BLaER1 treated with 17β-estradiol and CSF1 and Interleukin-3, amounts not matched to agents 10 nM and 100 nM (cell line): Measurements from ENCODE around the gene LGI4.

ENCODE experiments used
- H3K27ac ChIP-seq, 11 experiments: shearing (Covaris generic); formaldehyde crosslinking; 2 replicates each; pipeline ENCODE4 v1.8.1; 2022
- H3K27me3 ChIP-seq, 11 experiments: shearing (Covaris generic); formaldehyde crosslinking; 2 replicates each; pipeline ENCODE4 v1.8.1; 2022
- H3K36me3 ChIP-seq, 11 experiments: shearing (Covaris generic); formaldehyde crosslinking; 2 replicates each; pipeline ENCODE4 v1.8.1; 2022
- H3K4me1 ChIP-seq, 10 experiments: shearing (Covaris generic); formaldehyde crosslinking; 2 replicates each; pipeline ENCODE4 v1.8.1; 2022
- H3K4me2 ChIP-seq, 11 experiments: shearing (Covaris generic); formaldehyde crosslinking; 2 replicates each; pipeline ENCODE4 v1.8.1; 2022
- H3K4me3 ChIP-seq, 10 experiments: shearing (Covaris generic); formaldehyde crosslinking; 2 replicates each; pipeline ENCODE4 v1.8.1; 2022
- H3K9ac ChIP-seq, 11 experiments: shearing (Covaris generic); formaldehyde crosslinking; 2 replicates each; pipeline ENCODE4 v1.8.1; 2022
- H3K9me3 ChIP-seq, 11 experiments: shearing (Covaris generic); formaldehyde crosslinking; replicated peaks in 1 of 11; 2 replicates each; pipeline ENCODE4 v1.8.1; 2022
- H4K20me1 ChIP-seq, 11 experiments: shearing (Covaris generic); formaldehyde crosslinking; 2 replicates each; pipeline ENCODE4 v1.8.1; 2022
- Cebpa-rat ChIP-seq, 11 experiments: shearing (Covaris generic); IDR thresholded peaks; 2 replicates each; pipeline ENCODE4 v1.8.1; 2022

The LGI4 gene

DNA sequence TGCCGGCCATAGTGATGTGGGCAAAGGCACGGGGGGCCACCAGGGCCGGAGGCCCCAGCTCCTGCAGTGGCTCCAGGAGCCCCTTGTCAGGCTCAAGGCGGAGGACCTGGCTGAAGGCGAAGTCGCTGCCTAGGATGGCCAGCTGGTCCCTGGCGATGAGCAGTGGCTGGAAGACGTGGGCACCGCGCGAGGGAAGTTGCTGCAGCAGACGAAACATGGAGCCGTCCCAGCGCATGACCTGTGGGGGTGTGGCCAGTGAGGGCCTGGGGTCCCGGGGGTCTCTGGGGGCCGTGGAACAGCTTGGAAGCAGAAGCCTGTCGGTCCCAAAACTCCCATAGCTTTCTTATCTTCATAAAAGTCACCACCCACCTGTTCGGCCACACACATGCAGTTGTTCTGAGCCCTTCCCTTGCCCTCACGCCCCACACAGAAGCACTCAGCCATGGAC lies 9.6 kb downstream of the LGI4 start:
- Histone ChIP-seq H3K9ac (no peak overlapping the region; a peak in 1 of 22 replicates), H3K27ac (no peak overlapping the region), H3K4me2 (peak overlapping the region in 9 of 11 experiments; percentile 70 to 91 (median 82); a peak in 18 of 22 replicates), H3K4me3 (no peak overlapping the region), H4K20me1 (no peaks in the 10 kb centered on the region), H3K36me3 (no peaks in the 10 kb centered on the region), H3K27me3 (no peaks in the 10 kb centered on the region; a peak in 1 of 22 replicates), H3K9me3 (no peaks in the 10 kb centered on the region), H3K4me1 (peaks cover 40 to 69% (median 64%) of the 10 kb centered on the region in 10 experiments)
- no peak for TF ChIP-seq Cebpa-rat (IDR thresholded peaks at IDR 0.05)

DNA sequence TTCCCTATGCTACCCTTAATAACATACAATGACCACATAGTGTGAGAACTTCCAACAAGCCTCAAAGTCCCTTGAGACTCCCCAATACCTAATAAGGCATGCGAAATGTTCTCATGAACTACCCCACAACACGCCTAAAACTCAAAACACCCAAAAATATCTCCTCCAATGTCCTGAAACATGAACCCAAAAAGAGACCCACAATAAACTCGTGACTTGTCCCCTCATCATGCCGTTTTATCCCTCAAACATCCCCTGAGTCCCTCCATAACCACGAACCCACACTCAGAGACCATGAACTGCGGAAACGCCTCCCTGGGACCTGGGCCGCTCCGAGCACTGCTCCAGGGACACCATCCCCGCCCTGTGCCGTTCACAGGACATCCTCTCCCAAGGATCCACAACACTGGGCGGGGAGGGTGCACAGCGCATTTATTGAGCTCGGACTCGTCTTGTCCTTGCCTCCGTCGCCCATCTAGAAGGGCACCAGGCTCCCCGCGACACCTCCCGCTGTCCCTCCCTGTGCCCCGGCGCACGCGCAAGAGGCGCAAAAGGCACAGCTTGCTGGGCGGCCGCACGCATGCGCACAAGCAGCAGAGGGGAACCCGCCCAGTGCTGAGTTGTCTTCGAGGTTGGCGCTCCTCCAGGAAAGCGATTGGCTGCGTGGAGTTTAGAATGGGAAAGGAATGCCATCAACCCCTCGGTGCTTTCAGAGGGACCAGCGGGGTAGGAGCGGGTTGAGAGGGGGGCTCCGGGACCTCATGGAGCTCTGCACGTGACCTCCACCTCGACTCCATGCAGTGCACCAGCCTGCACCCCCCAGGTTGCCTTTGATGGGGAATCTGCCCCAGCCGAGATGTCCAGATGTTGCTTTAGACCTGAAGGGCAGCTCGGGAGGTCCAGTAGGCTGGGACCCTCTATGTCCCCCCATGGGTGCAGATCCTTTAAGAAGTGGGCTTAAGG lies 10.5 kb downstream of the LGI4 start:
- Histone ChIP-seq H3K27me3 (no peaks in the 10 kb centered on the region; a peak in 1 of 22 replicates), H3K4me3 (peak overlapping the region; percentile 15 to 68 (median 56); a peak in 19 of 20 replicates), H3K27ac (peak overlapping the region in 8 of 11 experiments; percentile 26 to 56 (median 46); a peak in 13 of 22 replicates), H3K9ac (peak overlapping the region; percentile 18 to 67 (median 52); a peak in 15 of 22 replicates), H3K4me2 (peak overlapping the region; percentile 60 to 91 (median 78)), H3K36me3 (no peaks in the 10 kb centered on the region), H4K20me1 (no peaks in the 10 kb centered on the region), H3K4me1 (peaks cover 49 to 78% (median 73%) of the 10 kb centered on the region in 10 experiments), H3K9me3 (no peaks in the 10 kb centered on the region)
- TF ChIP-seq Cebpa-rat (IDR thresholded peaks at IDR 0.05) = no peak

DNA sequence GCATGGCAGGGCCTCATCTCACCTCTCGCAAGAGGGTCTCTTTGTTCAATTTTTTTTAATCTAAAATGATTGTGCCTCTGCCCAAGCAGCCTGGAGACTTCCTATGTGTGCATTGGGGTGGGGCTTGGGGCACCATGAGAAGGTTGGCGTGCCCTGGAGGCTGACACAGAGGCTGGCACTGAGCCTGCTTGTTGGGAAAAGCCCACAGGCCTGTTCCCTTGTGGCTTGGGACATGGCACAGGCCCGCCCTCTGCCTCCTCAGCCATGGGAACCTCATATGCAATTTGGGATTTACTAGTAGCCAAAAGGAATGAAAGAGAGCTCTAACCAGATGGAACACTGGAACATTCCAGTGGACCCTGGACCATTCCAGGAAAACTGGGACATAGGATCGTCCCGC lies 11.3 kb downstream of the LGI4 start:
- Histone ChIP-seq H3K9ac (peak overlapping the region in 3 of 11 experiments; percentile 11 to 63 (median 52); a peak in 3 of 22 replicates), H3K4me1 (peaks cover 57 to 86% (median 81%) of the 10 kb centered on the region in 10 experiments), H3K4me2 (peak overlapping the region; percentile 60 to 91 (median 78)), H3K9me3 (no peaks in the 10 kb centered on the region), H3K36me3 (no peaks in the 10 kb centered on the region), H3K4me3 (peak overlapping the region in 2 of 10 experiments; percentile 56 to 60; a peak in 3 of 20 replicates), H3K27me3 (no peaks in the 10 kb centered on the region; a peak in 1 of 22 replicates), H3K27ac (0 out of 22 replicates have a peak overlapping the region, but pooled peaks of 2 of the 11 experiments have one; percentile 44 to 55), H4K20me1 (no peaks in the 10 kb centered on the region)
- TF ChIP-seq Cebpa-rat (IDR thresholded peaks at IDR 0.05) = no peak

DNA sequence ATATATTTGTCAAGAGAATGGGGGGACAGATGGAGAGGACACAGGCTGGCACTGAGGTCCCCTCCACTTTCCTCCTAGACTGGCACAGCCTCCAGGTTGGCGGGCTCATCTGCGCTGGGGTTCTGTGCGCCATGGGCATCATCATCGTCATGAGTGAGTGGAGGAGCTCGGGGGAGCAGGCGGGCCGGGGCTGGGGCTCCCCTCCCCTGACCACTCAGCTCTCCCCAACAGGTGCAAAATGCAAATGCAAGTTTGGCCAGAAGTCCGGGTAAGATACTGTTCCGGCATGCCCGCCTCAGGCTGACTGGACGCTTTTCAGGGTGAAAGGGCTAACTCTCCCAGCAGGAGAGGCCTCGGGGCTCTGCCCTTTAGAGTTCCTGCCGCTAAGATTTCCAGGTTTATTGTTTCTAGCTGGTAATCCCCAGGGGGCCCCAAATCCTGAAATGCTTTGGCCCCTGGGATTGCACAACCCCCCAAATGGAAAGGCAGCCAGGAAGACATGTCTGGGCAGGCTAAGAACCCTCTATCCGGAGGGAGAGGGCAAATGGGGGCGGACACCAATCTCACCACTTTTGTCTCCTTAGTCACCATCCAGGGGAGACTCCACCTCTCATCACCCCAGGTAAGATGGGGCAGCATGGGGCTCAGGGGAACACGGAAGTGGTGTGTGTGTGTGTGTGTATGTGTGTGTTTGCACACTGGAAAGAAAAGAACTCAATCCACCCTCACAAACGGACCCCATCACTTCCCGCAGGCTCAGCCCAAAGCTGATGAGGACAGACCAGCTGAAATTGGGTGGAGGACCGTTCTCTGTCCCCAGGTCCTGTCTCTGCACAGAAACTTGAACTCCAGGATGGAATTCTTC lies 11.9 kb downstream of the LGI4 start:
- Histone ChIP-seq H3K4me2 (peak overlapping the region; percentile 60 to 91 (median 78)), H3K27me3 (no peaks in the 10 kb centered on the region; a peak in 1 of 22 replicates), H3K36me3 (no peaks in the 10 kb centered on the region), H3K9ac (peak overlapping the region in 2 of 11 experiments; percentile 11 to 63; a peak in 1 of 22 replicates), H3K27ac (no peak overlapping the region), H3K4me1 (peaks cover 59 to 89% (median 83%) of the 10 kb centered on the region in 10 experiments), H4K20me1 (no peaks in the 10 kb centered on the region), H3K4me3 (no peak overlapping the region), H3K9me3 (no peaks in the 10 kb centered on the region)
- no peak; a peak in 1 of 22 replicates for TF ChIP-seq Cebpa-rat (IDR thresholded peaks at IDR 0.05)

DNA sequence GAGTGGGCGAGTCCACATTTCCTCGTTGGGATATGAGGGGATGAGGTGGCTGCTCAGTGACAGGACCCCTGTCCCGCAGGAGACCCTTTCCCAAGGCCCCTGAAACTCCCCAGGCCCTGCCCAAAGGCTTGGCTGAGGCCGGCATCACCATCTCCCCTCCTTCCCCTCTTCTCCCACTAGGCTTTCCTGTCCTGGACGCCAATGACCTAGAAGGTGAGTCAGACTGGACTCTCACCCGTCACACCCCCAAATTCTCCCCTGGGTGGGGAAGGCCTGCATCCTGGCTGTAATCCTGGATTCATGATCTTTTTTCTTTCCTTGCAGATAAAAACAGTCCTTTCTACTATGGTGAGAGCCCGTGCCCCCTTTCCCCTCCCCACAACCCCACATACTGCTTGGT lies 14.0 kb downstream of the LGI4 start:
- Histone ChIP-seq H3K4me1 (peaks cover 59 to 83% (median 75%) of the 10 kb centered on the region in 10 experiments), H3K27me3 (no peaks in the 10 kb centered on the region; a peak in 1 of 22 replicates), H3K4me3 (no peak overlapping the region), H3K36me3 (no peaks in the 10 kb centered on the region), H3K27ac (peak overlapping the region in 6 of 11 experiments; percentile 17 to 54 (median 35); a peak in 12 of 22 replicates), H3K4me2 (peak overlapping the region; percentile 31 to 91 (median 71)), H3K9me3 (no peaks in the 10 kb centered on the region), H4K20me1 (no peaks in the 10 kb centered on the region), H3K9ac (0 out of 22 replicates have a peak overlapping the region, but pooled peaks of 1 of the 11 experiments have one; percentile 27)
- no peak for TF ChIP-seq Cebpa-rat (IDR thresholded peaks at IDR 0.05)

DNA sequence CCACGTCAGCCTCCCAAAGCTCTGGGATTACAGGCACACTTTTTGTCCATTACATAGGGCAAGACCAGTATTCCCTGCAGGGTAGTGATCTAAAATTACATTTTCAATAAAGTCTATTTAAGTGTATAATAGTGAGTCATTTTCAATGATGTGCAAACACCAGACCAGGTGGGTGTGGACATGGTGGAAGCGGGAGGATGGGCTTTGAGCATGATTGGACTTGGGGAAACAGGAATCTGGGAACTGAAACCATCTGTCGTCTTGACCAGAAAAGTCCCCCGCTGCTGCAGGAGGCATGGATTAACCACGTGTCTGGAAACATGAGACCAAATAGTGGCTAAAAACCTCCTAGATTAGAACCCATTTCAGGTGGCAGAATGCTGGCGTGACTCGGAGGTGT lies 14.4 kb downstream of the LGI4 start:
- Histone ChIP-seq H3K4me2 (peak overlapping the region; percentile 31 to 91 (median 71)), H3K4me3 (no peak overlapping the region), H3K9ac (0 out of 22 replicates have a peak overlapping the region, but pooled peaks of 1 of the 11 experiments have one; percentile 27), H3K36me3 (no peaks in the 10 kb centered on the region), H3K9me3 (no peaks in the 10 kb centered on the region), H4K20me1 (no peaks in the 10 kb centered on the region), H3K27ac (peak overlapping the region in 7 of 11 experiments; percentile 27 to 57 (median 41); a peak in 13 of 22 replicates), H3K27me3 (no peaks in the 10 kb centered on the region; a peak in 1 of 22 replicates), H3K4me1 (peaks cover 59 to 79% (median 72%) of the 10 kb centered on the region in 10 experiments)
- TF ChIP-seq Cebpa-rat (IDR thresholded peaks at IDR 0.05) = no peak

DNA sequence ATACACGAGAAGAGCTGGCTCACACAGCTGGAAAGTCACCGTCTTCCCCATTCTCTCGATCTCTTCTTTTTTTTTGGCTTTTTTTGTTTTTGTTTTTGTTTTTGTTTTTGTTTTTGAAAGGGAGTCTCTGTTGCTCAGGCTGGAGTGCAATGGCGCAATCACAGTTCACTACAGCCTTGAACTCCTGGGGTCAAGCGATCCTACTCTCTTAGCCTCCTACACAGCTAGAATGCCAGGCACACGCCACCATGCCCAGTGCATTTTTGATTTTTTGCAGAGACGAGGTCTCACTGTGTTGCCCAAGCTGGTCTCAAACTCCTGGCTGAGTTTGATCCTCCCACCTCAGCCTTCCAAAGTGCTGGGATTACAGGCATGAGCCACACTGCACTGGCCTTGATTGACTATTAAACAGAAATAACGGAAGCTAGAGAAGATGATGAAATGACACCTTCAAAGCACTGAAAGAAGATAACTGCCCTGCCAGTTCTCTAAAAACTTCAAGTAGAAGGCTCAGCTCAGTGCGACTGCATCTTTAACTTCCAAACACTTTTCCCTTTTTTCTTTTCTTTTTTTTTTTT lies 15.2 kb downstream of the LGI4 start:
- H3K4me3 ChIP-seq = no peak overlapping the region
- no peak overlapping the region for H3K9ac ChIP-seq
- TF ChIP-seq Cebpa-rat (IDR thresholded peaks at IDR 0.05) = no peak
- H3K9me3 ChIP-seq = no peaks in the 10 kb centered on the region
- peaks cover 57 to 76% (median 70%) of the 10 kb centered on the region in 10 experiments for H3K4me1 ChIP-seq
- no peaks in the 10 kb centered on the region for H4K20me1 ChIP-seq
- H3K36me3 ChIP-seq = no peaks in the 10 kb centered on the region
- H3K27ac ChIP-seq = peak overlapping the region in 6 of 11 experiments; percentile 11 to 57 (median 44); a peak in 6 of 22 replicates
- peak overlapping the region; percentile 31 to 91 (median 71); a peak in 19 of 22 replicates for H3K4me2 ChIP-seq
- no peaks in the 10 kb centered on the region; a peak in 1 of 22 replicates for H3K27me3 ChIP-seq

DNA sequence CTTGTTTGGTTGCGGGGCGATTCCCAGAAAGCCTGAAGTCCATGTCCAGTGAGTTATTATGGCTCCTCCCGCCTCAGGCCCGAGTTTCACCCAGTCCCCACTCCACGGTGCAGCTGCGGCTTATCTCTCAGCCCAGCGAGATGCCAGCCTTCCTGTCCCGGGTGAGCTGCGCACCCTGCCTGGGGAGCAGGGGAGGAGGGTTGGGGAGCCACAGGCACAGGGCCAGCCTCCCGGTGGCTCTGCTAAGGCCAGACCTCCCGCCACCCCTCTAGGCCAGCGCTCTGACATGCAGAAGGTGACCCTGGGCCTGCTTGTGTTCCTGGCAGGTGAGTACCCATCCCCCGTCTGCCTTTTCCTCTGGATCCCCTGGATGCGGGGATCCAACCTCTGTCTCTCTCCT lies 15.8 kb downstream of the LGI4 start:
- peaks cover 57 to 76% (median 70%) of the 10 kb centered on the region in 10 experiments for H3K4me1 ChIP-seq
- H4K20me1 ChIP-seq = no peaks in the 10 kb centered on the region
- H3K27me3 ChIP-seq = no peaks in the 10 kb centered on the region; a peak in 1 of 22 replicates
- H3K4me3 ChIP-seq = no peak overlapping the region
- H3K4me2 ChIP-seq = peak overlapping the region; percentile 19 to 79 (median 61); a peak in 18 of 22 replicates
- no peaks in the 10 kb centered on the region for H3K9me3 ChIP-seq
- H3K27ac ChIP-seq = peak overlapping the region in 2 of 11 experiments; percentile 14 to 48; a peak in 4 of 22 replicates
- no peak for TF ChIP-seq Cebpa-rat (IDR thresholded peaks at IDR 0.05)
- H3K9ac ChIP-seq = no peak overlapping the region
- H3K36me3 ChIP-seq = no peaks in the 10 kb centered on the region
